NCI-H2107 treated with DMSO at 0.1 percent for 48 hours (cell line): ENCODE data around the gene RNF130.

Experiments
- DNase-seq: peaks from one replicate; lab custom pipeline; 2025; ENCODE audit not compliant: unreplicated experiment; lab: John Stamatoyannopoulos, UW

Gene RNF130

DNA sequence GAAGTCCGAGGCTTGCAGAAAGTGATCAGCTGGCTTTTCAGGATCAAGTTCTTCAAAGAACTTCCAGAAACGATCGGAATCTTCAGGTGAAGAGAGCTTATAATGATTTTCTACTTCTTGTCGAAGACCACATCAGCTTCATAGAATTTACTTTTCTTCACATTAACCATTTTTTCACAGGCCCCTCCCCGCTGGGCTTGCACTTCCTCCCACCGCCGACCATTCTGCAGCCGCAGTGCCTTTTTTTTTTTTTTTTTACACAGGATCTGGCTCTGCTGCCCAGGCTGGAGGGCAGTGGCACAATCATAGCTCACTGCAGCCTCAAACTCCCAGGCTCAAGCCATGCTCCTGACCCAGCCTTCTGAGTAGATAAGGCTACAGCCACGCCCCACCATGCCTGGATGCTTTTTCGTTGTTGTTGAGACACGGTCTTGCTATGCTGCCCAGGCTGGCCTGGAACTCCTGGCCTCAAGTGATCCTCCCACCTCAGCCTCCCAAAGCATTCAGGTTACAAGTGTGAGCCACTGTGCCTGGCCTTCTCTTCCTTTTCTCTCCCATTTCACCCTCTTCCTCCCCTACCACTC is 15.3 kb upstream of the RNF130 start:
- DNase-seq = no peak

GRCh38 chr5:180085837-180086236 is 14.3 kb upstream of the RNF130 start:
- DNase-seq = no peak

- DNase-seq = peak; percentile 39
These were observed 13.3 kb upstream of the RNF130 start for GRCh38 chr5:180084638-180085561.

GRCh38 chr5:180083529-180084060 is 12.0 kb upstream of the RNF130 start:
- no peak for DNase-seq

DNA sequence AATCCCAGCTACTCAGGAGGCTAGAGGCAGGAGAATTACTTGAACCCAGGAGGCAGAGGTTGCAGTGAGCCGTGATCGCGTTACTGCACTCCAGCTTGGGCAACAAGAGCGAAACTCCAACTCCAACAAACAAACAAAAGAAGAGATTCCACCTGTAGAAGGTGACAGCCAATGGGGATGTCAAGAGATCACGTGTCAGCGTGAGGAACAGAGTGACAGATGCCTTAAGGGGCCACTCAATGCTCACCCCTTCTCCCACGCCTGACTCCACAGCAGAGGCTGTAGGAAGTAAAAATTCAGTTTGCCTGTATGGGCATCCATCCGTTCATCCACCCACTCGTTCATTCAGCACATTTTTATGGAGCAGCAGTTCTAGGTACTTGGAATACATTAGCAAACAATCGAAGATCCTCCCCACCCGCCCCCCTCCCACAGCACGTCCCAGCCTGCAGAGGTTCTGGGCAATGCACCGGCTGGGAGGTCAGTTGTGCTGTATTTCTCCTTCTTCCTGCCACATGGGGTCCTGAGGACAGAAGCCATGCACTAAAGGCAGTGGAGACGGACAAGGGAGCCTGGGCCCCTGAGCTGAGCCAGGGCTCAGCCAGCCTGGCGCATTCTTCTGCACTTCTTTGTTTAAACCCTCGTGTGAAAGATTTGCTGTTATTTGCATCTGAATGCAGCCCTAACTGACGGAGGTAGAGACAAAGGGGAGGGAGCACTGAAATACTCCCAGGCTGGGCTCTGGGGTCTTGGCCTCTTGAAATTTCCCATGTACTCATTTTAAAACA is 11.3 kb upstream of the RNF130 start:
- no peak for DNase-seq

DNA sequence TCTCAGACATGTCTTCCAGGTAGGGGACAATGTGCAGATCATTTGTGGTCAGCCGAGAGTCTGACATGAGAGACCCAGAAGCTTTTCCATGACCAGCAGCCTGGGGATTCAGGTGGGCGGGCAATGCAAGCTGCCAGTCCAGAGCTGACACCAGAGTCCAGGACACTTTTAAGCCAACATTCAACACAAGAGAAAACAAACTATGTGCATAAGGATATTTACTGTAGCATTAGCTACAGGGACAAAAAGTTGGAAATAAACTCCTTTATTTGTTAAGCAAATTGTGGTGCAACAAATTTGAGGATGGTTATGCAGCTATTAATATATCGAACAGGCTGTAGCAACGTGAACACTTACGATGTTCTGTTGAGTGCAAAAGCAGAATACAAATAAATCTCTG is 9.9 kb upstream of the RNF130 start:
- no peak for DNase-seq

DNA sequence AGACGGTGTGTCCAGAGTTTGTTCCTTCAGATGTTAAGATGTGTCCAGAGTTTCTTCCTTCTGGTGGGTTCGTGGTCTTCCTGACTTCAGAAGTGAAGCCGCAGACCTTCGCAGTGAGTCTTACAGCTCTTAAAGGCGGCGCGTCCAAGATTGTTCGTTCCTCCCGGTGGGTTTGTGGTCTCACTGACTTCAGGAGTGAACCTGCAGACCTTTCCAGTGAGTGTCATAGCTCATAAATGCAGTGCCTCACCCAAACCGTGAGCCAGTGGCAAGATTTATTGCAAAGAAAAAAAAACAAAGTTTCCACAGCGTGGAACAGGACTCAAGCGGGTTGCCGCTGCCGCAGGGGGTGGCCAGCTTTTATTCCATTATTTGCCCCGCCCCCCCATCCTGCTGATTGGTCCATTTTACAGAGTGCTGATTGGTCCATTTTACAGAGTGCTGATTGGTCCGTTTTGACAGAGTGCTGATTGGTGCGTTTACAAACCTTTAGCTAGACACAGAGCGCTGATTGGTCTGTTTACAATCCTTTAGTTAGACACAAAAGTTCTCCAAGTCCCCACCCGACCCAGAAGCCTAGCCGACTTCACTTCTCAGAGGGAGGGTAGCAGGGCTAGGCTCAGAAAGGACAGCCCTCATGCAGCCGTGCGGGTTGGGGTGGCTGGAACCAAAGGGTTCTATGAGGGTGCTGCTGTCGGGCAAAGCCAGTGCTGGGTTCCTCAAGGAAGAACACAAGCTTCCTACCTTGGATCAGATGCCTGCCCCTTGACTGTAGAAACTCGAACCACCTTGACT is 9.1 kb upstream of the RNF130 start:
- no peak for DNase-seq

DNA sequence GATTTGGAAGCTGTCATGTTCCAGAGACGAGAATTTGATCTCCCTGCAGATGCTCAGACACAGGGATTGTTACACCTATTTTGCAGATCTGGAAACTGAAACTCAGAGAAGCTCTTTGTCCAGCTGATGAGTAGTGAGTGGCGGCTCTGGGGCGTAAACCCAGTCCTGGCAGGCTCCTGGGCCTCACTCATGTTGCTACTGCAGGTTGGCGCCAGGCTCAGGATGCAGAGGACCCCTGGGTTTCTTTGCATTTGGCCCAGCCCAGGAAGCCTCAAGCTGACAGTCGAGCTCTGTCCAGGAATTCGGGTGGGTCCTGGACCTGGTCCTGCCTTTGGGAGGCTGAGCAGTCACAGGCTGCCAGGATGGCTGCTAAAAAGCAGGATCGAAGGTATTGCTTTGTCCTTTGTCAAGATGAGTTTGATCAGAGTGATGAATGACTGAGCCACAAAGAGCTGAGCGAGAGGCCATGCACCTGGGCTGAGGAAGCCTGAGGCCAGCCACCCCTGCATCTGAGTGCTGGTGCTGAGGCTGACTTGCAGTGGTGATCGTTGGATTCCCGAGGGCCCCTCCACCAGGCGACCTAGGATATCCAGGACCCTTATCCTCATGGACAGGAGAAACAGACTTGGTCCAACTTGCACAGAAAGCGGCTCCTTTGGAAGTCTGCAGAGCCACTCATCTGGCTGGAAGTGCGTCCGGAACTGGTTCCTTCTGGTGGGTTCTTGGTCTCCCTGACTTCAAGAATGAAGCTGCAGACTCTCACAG is 8.3 kb upstream of the RNF130 start:
- DNase-seq = no peak

GRCh38 chr5:180078348-180078747 is 6.8 kb upstream of the RNF130 start:
- DNase-seq = no peak

DNA sequence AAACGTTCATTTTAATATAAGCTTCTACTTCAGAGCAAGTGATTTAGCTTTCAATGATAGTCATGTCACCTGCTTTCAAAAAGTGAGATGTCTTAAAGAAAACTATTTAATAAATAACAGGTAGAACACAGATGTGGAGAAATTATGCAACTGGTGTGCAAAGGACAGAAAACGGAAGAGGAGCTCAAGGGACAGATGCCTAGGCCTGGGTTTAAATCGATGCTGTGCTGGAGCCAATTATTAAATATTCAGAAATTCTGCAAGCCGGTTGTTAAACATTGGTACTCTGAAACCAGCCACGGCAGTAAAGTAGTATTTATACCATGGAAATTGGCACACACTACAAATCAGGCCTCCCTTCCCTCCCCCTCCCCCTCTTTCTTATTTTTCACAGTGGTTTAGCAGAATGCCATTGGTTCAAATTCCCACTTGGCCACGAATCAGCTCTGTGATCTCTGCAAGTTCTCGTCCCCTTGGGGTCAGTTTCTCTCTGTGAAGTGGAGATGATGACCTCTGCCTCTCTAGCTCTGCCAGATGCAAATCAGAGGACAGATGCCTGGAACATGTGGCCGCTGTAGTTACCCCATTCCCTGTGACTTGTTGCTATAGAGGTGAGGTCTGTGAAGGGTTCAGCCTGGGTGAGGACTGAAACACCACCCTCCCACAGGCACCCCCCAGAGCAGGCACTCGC is 6.2 kb upstream of the RNF130 start:
- DNase-seq = no peak

- DNase-seq = no peak
These were observed 4.1 kb upstream of the RNF130 start for GRCh38 chr5:180075703-180076102.

GRCh38 chr5:180074462-180074861 is 2.9 kb upstream of the RNF130 start:
- no peak for DNase-seq

- DNase-seq = no peak
These were observed 997 bp upstream of the RNF130 start for GRCh38 chr5:180072556-180072955.

DNA sequence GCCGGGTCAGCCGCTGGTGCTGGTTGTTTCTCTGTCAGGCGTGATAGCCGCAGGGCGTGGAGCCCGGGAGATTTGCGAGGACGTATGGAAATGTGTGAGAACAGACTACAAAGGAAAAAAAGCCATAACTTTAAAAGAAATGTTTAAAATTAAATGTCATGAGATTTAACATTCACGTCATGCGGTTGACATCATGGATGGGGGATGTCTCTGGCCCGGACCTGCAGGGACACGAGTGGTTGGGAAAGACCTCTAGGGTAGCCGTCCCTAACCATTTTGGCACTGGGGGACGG is 643 bp upstream of the RNF130 start:
- no peak for DNase-seq

- DNase-seq = no peak
These were observed 616 bp downstream of the RNF130 start for GRCh38 chr5:180070756-180071530.

GRCh38 chr5:180069589-180070247 is 1.8 kb downstream of the RNF130 start:
- no peak for DNase-seq

DNA sequence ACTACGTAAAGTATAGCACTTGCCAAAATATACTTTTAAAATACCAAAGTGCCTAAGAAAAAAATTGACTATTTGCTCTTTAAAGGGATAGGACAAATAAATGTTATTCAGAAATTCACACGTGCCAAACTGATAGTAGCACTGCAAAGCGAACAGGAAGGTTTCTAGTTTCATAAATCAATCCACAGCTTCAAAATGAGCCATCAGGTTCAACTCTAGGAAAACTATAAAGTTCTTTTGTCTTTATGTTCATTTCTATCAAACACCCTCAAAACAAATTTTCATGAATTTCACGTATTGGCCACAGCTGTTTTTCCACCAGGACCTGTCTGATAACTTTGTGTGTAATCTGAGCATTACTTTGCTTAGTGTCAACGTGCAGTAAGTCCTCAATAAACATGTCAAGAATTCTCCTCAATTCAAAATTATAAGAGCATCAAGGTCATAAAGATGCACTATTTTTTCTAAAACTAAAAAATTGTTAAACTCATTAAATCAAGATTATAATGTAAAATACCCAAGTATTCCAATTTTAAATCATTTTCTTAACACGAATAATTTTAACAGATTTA is 3.0 kb downstream of the RNF130 start:
- DNase-seq = no peak

DNA sequence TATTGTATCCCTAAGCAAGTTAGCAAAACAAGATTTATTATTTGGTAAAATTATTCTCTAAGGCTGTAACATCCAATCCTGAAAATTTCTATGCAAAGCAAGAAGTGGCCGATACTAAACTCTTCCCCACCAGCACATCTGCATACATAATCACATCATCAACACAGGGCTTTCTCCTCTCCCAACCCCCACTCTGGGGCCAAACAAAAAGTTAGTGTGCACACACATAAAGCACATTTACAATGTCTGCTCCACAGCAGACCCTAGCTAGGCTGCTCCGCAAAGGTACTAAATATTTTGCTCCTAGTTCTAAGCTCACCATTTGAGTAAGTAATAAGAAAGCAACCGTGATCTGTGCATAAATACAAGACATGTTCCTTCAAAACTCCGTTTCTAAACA is 3.6 kb downstream of the RNF130 start:
- no peak for DNase-seq
